HG02588 (cell line): Measurements from ENCODE around the gene UNK.
"Not testable (repeated sequence)": the region's sequence is repeated elsewhere in the genome, so short reads cannot be mapped to it uniquely, and the experiment has no call there.

Experiments
- ATAC-seq: cut with Tn5 transposase; IDR thresholded peaks from one replicate; pipeline ENCODE4 v1.9.1; 2021; ENCODE audit warnings: mild to moderate bottlenecking, moderate library complexity; ENCODE audit not compliant: unreplicated experiment

UNK gene

DNA sequence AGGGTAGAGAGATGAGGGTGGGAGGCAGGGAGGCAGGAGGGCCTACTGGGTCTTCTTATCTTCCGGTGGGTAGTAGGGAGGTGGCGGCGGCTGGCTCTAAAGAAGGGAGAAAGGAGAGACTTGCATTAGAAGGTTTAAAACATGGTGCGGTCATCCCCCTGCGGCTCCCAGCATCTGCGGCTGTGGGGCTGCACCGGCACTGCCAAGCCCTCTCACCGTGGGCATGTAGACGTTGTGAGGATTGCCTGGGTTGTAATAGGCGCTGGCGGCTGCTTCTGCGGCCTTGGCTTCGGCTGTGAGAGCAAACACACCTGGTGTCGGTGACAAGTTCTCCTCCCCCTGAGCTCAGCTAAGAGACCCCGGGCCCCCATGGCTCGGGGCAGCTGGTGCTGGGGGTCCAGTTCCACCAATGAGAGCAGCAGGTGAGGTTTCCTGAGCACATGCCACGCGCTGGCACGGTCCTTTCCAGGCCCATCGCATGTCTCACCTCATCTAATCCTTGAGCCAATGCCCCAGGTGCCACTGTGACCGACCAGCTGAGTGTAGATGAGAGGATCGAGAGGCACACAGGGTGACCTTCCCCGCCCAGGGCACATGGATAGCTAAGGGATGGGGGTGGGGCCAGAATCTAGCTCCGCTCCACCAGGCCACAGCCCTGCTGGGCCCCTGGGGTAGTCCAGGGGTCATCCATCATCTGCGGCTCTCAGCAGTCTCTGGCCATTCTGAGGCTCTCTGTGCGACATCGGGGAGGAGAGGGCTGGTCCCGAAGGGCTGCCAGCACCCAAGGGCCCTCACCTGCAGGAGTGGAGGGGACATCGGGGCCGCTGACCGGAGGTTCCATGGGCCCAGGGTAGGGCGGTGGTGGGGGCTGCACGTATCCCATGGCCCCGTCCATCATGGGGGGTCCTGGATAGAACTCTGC lies 62.3 kb downstream of the UNK start:
- no peak for ATAC-seq

DNA sequence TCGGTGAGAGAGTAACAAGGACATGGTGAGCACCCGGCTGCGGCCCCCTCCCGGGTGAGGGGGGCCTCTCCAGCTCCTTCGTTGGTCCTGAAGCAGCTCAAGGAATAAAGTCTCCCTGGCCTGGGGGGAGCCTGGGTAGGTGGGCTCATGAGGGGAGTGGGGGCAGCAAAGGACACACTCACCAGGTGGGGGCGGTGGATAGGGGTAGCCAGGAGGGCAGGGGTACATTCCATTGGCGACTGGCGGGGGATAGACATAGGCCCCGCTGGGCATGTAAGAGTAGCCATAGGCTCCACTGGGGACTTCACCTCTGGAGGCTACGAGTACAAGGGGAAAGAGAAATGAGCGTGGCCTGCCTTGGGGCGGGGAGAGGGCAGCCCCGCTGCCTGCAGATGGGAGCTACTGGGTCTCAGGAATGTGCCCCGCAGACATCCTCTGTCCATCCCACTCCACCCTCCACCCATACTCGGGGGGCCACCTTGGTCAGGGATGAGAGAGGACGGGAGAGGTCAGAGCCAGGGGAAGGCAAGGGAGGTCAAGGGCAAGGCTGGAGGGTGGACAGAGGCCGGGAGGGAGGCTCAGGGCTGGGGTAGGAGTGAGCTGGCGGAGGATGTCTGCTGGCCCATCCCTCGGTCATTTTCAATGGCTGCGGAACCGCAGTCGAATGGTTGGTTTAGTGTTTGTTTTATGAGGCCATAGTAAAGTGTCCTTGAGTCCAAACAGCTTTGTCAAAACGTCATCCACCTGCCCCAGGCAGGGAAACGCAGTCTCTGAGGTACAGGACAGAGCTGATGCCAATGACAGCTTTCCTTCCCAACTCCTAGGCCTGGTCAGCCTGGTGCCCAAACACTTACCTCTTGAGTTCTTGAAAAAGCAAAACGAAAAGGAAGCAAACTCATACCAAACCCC lies 63.3 kb downstream of the UNK start:
- ATAC-seq = no peak

DNA sequence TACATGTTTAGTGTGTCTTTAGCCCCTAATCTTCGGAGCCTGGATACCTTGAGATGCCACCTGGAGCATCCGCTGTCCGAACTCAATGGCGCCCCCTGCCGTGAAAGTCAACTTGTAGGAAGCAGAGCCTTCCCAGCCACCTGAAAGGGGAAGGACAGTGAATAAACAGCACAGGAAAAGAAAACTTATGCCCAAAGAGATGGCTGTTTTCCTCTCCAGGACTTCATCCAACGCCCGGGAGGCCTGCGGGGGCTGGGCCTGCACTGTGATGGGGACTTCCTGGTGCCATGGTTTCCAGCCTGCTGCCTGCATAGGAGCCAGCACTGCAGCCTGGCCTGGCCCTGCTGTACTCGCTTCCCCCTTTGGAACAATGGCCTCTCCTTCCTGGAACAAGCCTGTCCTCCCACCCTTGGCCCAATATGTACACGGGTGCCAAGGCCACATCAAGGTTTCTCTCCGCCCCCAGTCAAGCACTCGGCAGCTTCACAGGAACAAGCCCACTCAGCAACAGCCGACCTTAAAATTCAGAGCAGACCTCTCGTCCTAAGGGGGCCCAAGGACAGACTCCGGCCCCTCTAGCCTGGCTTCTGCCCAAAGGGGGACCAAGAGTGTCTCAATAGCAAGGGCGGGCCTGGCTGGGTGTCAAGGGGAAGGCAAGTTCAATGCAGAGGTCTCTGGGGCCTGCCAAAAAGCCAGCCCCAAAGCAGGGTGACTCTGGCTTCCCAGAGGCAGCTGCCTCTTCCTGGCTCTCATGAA lies 64.1 kb downstream of the UNK start:
- no peak for ATAC-seq

DNA sequence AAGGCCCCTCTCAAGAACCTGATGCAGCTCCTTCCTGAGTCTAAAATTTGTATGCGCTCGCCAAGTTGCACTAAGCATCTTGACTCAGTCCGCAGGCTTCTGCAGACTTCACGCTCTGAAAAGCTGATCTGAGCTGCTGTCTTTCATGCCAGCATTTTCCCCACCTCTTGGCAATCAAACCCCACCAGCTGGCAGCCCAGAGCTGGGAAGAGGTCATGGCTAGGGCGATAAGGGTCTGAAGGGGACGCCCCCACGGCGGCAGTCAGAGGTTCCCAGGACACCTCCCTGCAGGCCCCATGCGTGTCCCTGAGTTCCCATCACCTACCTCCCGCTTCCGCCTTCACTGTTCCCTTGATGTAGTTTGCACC lies 64.7 kb downstream of the UNK start:
- ATAC-seq = no peak

DNA sequence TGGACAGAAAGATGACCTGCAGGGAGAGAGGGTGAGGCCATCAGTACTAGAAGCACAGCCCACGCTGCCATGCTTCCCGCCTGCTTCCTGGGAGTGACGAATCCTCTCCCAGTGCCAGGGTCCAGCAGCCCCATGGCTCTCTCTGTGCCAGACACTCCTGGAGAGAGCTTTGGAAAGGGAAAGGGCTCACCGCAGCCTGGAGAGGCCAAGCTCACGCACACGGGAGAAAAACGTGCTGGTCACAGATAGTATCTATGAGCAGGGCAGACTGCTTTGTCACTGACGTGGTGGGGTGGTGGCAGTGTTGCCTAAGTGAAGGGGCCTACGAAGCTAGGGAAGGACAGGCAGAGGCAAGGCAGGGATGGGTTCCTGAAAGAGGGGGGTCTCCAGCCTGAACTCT lies 65.1 kb downstream of the UNK start:
- ATAC-seq = no peak

DNA sequence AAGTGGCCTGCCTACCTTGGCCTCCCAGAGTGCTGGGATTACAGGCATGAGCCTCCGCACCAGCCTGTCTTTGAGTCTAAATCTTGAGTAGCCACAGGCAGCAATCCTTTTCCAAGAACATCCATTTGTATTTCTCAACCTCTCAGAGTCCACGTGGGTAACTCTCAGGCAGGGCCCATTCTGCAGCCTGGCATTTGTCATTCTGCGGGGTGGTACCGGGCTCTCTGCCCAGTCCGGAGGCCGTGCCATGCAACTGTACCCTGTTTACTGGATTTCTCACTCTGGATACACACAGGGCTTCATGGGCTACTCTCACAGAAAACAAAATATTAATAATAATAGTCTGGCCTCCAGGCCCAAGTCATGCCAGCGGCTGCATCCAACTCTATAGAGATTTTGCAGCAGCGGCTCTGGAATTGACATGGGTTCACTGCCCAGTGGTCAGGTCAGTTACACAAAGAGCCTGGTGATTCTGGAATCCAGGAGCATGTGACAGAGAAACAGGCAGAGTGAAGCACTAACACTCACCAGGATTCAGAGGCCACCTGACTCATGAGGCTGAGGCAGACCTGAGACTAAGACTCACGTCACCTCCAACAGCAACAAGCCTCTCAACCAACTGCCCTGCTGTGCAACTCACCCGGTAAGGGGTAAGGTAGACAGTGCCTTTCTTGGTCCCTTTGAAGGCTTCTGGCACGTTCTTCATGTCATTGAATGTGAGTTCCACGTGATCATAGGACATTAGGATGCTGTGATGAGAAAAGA lies 66.5 kb downstream of the UNK start:
- no peak for ATAC-seq

DNA sequence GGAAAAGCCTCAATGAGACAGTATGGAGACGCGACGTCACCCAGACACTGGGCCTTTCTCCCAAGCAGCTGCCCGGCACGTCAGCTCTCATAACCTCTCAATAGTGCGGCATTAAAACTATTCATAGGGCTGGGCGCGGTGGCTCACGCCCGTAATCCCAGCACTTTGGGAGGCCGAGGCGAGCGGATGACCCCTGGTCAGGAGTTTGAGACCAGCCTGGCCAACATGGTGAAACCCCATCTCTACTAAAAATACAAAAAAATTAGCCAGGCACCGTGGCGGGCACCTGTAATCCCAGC lies 67.0 kb downstream of the UNK start:
- not testable (repeated sequence) for ATAC-seq

DNA sequence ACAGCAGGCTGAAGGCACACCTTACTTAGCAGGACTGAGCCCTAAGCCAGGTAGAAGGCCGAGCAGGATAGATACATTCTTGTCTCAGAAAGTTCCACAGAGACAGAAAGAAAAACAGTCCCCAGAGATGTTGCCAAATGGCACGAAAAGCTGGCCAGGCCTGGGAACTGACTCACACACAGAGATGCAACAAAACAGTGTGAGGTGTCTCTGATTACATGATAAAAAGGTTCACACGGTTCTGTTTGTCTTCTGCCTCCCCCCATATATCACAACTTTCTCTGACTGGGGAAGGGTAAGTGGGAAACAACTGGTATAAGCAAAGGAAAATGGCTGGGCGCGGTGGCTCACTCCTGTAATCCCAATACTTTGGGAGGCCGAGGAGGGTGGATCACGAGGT lies 68.8 kb downstream of the UNK start:
- no peak for ATAC-seq

DNA sequence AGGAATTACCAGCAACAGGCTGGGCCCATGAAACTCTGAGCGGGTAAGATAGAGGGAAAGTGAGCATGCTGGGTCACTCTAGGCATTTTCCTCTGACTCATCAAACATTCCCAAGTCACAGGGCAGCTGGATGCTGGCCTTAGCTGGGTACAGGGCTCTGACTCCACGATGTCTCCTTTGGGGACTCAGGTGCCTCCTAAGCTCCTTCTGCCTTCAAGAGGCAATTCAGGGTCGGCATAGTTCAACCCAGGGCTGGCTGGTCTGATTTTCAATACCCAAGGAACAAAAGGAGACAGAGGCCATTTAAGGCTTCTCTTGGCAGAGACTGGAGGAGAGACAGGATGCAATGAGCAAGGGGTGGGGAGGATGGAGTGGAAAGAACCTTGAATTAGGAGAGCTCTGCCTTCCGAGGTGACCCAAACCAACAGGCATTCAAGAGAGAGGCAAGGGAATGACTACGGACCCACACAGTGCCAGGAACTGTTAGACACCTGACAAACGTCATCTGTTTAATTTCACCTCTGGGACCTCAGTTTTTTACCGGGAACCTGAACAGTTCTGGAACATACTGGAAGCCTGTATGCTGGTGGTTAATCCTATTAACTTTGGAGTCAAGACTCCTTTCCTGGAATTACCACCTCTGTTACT lies 69.6 kb downstream of the UNK start:
- no peak for ATAC-seq

DNA sequence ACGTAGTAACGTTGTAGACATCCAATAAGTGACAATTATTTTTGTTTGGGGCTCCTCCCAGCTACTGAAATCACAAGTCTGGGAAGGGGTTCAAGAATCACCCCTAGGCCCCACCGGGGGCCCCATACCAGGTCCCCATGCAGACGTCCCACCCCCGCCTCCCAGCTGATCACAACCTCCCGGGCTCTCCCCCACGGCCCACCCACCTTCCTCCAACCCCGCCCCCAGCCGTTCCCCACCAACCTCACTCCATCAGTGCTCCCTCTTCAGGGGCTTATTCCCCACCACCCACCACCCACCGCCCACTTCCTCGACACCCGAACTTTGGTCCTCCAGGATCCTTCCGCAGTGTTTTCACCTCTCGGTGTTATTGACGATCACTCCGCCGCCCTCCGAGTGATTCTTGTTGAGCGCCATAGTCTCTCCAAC lies 70.3 kb downstream of the UNK start:
- ATAC-seq = no peak

DNA sequence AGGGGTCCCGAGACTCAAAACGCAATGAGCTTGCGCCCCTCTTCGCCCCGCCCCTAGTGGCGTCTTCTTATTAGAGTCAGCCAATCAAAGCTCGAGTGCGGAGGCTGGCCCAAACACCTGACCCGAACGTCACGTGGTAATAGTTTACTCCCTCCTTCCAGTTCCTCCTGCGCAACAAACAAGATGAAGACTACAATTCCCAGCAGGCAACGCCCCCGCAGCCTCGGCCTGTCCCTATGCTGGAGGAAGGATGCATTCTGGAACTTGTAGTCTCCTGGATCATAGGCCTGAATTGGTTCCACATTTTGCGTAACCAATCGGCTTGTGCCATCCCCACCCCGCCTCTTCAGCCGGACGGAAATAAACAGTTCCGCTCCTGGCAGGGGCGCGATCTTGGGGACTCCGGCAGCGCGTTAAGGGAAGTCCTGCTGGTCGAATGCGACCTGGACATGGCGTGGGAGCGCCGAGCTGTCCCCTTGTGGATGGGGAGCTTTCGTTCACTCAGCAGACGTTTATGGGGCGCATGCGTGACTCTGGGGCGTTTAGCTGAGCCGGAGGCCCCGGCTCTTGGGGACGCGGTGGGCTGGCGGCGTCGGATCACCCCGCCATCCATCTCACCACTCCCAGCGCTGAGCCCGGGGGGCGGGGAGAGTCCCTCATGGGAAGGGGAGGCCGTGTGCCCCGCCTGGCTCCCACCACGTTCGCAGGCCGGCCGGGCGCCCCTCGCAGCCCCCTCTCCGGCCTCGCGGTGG lies 70.9 kb downstream of the UNK start, which contains the start of gene WBP2:
WBP2 (minus strand) TSS at position 26 of the 752 bp plus-strand sequence. CDS start 38 bp downstream, outside the sequence.
- ATAC-seq = peak; percentile 85

DNA sequence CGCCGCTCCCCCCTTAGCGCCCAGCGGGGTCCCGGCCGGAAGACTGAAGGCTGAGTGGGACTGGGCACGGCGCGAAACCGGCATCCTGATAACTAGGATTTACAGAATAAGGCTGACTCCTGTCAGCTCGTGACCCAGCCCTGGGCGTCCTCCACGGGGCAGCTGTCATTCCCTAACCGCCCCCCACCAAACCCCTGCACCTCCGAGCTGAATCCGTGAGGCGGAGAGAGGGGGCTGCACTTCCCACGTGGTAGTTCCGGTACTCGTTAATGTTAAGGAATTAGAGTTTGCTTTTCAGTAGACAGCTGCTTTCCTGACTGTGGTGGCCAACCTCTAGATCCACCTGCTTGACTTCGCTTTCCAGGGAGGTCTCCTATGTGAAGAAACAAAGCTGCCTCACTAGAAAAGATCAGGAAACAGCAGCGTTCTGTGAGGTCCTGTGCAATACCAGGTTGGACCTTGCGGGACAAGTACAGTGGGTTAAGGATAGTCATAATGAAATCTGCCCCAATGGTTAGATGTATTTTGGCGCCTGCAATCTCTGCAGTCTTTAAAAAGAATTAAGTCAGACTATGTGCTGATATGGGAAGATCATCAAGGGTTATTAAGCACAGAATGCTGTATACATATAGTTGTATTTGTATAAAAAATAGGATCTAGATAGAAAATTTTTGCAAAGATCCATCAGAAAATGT lies 71.6 kb downstream of the UNK start:
- no peak for ATAC-seq

DNA sequence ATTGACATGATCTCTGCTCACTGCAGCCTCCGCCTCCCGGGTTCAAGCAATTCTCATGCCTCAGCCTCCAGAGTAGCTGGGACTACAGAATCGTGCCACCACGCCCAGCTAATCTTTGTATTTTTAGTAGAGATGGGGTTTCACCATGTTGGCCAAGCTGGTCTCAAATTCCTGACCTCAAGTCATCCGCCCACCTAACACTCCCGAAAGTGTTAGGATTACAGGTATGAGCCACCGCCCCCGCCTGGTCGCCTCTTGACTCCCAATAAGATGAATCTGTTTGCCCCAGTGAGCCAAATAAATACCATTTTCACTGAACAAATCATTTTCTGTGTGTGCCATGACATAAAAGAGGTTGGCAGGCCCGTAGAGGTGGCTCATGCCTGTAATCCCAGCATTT lies 74.8 kb downstream of the UNK start:
- not testable (repeated sequence) for ATAC-seq

DNA sequence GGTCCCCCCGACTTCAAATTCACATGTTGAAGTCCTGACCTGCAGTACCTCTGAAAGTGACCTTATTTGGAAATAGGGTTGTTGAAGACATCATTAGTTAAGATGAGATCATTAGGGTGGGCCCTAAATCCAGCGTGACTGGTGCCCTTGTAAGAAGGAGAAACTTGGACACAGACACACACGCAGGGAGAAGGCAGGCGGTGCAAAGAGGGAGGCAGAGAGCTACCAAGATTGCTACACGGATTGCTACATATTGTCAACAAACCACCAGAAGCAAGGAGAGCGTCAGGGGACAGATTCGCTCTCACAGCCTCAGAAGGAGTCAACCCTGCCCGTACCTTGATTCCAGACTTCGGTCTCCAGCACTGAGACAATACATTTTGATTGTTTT lies 77.3 kb downstream of the UNK start:
- no peak for ATAC-seq

DNA sequence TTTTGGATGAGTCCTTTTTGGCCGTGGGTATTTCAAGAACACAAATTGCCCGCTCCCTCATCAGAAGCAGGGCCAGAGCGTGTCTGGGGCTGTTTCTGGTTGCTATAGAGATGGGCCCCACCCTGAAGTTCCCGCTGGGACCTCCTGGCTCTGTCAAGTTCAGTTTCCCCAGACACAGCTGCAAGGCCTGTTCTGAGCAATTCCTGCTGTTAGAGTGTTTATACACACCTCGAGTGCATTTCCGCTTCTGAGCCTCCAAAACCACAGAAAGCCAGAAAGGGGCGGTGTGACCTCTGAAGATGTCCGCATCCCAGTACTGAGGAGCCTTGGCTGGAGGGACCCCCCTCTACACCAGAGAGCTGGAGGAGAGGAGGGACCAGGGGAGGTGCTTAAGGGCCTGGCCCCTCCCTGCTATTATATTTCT lies 79.9 kb downstream of the UNK start:
- peak; percentile 87 for ATAC-seq

DNA sequence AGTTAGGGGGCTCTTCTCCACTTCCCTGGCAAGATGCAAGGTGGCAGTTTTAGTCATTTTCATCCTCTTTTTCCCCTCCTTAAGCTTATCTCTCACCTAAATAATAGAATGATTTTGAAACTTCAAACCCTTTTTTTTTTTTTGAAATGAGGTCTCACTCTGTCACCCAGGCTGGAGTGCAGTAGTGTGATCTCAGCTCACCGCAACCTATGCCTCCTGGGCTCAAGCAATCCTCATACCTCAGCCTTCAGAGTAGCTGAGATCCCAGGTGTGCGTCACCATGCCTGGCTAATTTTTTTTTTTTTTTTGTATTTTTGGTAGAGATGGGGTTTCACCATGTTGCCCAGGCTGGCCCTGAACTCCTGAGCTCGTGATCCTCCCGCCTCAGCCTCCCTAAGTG lies 80.3 kb downstream of the UNK start:
- ATAC-seq = not testable (repeated sequence)

DNA sequence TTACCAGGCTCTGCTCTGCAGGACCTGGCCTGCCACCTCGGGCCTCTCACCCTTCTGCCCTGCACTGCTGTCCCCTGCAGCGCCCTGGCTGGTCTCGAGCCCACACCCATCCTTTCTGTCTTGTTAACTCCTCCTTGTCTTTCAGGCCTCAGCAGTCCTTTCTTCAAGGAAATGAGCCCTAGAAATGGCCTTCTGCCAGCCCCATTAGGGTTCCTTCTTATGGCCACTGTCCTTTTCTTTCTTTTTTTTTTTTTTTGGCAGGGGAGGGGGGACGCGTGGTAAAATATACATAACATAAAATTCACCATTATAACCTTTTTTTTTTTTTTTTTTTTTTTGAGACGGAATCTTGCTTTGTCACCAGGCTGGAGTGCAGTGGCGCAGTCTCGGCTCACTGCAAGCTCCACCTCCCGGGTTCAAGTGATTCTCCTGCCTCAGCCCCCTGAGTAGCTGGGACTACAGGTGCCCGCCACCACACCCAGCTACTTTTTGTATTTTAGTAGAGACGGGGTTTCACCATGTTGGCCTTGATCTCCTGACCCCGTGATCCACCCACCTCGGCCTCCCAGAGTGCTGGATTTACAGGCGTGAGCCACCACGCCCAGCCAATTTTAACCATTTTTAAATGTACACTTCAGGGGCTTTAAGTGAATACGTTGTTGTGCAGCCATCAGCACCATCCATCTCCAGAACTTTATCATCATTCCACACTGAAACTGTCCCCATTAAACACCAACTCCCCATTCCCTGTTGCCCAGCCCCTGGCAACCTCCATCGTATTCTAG lies 81.0 kb downstream of the UNK start:
- ATAC-seq = not testable (repeated sequence)
